HG02970 (cell line): ENCODE data around the gene EIF2D.
"Not testable (repeated sequence)": the region's sequence is repeated elsewhere in the genome, so short reads cannot be mapped to it uniquely, and the experiment has no call there.

ENCODE experiments used
- ATAC-seq: cut with Tn5 transposase; IDR thresholded peaks from one replicate; pipeline ENCODE4 v1.9.1; 2021; ENCODE audit warnings: mild to moderate bottlenecking, moderate library complexity, moderate number of reproducible peaks; ENCODE audit not compliant: unreplicated experiment, low FRiP score

The EIF2D gene

DNA sequence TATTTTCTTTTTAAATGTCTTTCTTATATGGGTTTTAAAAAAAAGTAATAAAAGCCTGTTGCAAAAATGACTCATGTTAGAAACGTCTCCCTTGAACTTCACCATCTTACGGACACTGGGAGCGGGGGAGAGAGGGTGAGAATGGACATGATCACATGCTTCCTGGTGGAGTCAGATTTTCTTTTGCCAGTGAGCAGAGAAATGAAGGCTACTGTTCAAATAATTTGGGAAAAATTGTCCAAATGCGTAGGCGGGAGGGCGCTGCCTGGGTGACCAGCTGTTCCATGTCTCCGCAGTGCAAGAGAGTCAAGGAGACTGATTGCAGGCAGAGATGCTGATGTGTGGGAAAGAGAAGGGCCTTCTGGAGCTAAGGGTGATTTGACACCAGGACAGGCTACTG lies 23.1 kb downstream of the EIF2D start:
- no peak for ATAC-seq

DNA sequence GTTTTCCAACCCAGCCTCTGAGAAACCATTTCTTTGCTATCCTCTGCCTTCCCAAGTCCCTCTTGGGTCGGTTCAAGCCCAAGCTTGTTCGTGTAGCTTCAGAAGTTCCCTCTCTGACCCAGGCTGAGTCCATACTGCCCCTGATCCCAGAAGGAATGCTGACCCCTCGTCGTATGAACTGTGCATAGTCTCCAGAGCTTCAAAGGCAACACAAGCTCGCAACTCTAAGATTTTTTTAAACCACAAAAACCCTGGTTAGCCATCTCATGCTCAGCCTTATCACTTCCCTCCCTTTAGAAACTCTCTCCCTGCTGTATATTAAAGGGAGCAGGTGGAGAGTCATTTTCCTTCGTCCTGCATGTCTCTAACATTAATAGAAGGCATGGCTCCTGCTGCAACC lies 23.8 kb downstream of the EIF2D start:
- no peak for ATAC-seq

DNA sequence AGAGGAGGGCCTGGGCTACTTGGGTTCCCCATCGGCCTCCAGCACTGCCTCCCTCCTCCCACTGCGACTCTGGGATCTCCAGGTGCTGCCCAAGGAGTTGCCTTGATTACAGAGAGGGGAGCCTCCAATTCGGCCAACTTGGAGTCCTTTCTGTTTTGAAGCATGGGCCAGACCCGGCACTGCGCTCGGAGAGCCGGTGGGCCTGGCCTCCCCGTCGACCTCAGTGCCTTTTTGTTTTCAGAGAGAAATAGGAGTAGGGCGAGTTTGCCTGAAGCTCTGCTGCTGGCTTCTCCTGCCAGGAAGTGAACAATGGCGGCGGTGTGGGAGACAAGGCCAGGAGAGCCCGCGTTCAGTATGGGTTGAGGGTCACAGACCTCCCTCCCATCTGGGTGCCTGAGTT lies 24.4 kb downstream of the EIF2D start:
- ATAC-seq, result no peak

DNA sequence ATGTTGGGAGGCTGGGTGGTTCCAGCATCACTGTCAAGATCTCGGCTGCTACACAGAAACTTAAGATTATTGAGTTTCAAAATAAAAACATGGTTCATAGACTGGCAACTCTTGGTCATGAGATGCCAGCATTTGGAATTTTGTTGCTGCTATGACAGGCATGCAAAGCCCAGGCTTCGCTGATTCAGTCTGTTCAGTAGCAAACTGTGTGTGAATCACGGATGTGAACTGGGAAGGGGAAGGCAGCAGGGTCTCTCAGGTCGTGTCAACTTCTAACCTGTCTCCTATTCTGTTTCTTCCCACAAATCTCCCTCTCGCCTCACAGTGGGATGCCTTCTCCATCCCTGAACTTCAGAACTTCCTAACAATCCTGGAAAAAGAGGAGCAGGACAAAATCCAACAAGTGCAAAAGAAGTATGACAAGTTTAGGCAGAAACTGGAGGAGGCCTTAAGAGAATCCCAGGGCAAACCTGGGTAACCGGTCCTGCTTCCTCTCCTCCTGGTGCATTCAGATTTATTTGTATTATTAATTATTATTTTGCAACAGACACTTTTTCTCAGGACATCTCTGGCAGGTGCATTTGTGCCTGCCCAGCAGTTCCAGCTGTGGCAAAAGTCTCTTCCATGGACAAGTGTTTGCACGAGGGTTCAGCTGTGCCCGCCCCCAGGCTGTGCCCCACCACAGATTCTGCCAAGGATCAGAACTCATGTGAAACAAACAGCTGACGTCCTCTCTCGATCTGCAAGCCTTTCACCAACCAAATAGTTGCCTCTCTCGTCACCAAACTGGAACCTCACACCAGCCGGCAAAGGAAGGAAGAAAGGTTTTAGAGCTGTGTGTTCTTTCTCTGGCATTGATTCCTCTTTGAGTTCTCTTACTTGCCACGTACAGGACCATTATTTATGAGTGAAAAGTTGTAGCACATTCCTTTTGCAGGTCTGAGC lies 25.5 kb downstream of the EIF2D start:
- ATAC-seq, result no peak

DNA sequence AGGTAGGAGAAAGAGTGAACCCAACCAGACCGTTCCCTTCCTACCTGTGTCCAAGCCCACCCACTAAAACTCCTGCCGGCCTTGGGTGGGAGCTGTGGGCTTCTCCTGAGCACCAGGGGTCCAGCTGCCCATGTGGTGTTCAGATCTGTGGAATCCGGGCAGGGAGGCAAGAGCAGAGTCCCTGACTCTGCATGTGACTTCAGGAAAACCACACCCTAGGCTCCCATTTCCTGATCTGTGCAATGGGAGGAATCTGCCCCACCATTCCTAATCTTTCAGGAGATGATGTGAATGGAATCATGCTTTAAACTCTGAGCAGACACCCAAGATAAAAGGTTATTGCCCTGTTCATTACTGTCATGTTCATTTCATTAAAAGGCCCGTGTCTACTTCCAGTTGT lies 27.6 kb downstream of the EIF2D start:
- no peak for ATAC-seq

DNA sequence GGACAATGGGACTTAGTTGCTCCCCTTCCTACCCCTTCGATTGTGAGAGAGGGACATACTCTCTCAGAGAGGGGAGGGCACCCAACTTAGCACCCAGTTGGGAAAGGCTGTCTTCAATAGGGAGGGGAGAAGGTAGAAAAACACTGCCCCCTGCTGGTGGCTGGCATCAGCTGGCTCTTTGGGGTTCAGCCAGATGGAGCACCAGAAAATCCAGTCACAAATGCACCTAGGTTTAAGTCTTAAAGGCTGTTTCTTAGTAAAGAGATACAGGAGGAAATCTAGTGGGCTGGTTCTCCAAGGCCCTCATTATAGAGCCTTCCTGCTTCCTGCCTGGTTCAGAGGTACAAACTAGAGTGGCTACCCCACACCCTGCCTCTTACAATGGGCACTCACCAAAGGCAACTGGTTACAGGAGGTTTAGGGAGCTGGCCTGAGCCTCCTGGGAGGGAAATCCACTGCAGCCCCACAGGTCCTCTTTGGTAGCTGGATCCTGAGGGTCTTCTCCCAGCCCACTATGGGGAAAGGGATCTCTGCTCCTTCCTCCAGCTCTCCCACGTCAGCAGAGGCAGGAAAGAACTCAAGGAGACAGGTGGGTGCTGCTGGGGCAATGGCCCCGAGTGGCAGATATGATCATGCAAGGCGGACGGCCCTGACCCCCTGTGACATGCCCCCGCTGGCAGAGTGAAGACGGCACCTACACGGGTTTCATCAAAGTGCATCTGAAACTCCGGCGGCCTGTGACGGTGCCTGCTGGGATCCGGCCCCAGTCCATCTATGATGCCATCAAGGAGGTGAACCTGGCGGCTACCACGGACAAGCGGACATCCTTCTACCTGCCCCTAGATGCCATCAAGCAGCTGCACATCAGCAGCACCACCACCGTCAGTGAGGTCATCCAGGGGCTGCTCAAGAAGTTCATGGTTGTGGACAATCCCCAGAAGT lies 28.3 kb downstream of the EIF2D start:
- no peak for ATAC-seq

DNA sequence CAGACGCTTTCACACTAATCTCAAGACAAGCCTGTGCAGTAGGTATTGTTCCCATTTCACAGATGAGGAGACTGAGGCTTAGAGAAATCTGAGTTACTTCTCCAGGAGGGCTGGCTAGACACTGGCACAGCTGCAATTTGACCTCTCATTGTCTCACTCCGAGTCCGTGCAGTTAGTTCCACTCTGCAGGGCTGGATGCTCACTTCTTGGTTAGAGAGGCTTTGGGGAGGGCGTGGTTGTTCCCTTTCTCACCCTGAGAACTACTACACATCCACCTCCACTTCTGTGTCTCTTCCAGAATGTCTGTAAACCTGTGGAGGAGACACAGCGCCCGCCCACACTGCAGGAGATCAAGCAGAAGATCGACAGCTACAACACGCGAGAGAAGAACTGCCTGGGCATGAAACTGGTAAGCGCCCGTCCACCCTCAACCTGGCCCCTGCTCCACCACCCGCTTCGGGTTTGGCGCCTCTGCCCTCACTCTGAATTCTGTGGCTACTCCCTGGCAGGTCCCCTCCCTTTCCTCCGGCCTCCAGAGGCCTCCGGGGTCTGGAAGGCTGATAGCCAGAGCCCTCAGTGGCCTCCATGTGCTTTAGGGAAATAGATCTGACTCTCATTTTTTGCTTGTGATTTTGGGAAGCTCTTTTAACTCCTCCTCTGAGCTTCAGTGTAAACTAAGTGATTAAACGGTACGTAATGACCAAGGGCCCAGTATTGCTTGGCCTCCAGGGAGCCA lies 29.1 kb downstream of the EIF2D start:
- ATAC-seq, result no peak

DNA sequence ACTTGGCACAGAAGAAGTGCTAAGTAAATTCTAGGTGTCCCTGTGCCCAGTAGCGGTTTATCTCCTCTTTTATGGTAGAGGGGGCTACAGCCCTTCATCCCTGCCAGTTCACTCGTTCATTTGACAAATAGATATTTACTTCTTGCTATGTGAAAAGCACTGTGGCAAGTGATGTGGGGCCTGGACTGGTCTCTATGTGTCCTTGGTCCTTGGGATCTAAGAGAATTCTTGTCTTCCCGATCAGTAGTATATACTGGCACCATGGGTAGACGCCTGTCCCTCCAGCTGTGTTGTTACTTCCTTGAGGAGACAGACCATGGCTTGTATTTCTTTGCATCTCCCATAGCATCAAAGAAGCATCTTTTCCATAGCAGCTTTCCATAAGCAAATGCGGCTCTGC lies 29.7 kb downstream of the EIF2D start:
- no peak for ATAC-seq

DNA sequence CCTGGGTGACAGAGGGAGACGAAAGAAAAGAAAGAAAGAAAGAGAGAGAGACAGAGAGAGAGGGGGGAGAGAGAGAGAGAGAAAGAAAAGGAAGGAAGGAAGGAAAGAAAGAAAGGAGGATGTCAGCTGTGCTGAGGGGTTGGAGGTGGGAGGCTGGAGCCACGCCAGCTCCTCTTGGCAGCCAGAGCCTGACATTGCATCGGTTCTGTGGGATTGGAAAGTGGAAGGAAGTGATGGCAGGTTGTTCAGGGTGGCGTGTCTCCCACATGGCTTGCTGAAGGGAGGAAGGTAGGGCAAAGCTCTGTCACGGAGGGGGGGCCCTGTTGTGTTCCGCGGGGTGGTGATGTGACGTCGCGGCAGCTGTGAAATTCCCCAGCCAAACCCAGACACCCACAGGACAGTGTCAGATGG lies 30.7 kb downstream of the EIF2D start:
- ATAC-seq, result no peak

DNA sequence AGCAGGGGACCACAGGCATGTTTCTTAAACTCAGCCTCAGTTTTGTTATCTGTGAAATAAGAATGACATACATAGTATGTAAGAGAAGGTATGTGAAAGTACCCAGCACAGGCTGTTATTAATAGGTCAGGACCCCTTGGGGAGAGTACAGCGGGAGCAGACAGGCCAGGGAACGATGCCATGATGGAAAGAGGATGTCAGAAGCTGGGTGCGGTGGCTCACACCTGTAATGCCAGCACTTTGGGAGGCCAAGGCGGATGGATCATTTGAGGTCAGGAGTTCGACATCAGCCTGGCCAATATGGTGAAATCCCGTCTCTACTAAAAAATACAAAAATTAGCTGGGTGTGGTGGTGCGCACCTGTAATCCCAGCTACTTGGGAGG lies 31.2 kb downstream of the EIF2D start:
- ATAC-seq, result not testable (repeated sequence)

DNA sequence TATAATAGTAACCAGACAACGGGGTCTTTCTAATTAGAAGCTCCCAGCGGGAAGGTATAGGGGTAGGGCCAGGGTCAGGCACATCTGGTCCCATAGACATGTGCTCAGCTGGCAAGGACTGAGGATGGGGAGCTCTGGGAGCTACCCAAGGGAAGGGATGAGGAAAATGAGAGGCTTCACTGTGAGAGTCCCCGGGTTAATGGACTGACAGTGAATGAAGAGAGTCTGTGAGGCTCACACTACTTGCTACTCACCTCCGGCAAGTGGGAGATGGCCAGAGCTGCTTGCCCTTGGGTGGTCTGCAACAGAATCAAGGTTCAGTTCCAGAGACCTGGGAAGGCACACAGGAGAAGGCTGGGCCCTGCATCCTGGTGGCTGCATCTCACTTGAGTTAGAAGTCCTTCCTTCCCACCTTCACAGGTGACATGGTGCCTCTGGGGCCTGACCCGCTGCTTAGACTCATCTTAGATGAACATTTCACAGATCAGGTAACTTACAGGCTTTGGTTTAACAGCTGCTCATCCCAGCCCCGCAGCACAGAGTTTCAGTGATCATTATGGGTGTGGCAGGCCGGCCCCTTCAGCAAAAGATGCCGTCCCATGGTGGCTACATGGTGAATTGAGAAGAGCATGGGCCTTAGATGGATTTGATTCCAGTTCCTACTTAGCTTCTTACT lies 31.7 kb downstream of the EIF2D start:
- ATAC-seq, result no peak

DNA sequence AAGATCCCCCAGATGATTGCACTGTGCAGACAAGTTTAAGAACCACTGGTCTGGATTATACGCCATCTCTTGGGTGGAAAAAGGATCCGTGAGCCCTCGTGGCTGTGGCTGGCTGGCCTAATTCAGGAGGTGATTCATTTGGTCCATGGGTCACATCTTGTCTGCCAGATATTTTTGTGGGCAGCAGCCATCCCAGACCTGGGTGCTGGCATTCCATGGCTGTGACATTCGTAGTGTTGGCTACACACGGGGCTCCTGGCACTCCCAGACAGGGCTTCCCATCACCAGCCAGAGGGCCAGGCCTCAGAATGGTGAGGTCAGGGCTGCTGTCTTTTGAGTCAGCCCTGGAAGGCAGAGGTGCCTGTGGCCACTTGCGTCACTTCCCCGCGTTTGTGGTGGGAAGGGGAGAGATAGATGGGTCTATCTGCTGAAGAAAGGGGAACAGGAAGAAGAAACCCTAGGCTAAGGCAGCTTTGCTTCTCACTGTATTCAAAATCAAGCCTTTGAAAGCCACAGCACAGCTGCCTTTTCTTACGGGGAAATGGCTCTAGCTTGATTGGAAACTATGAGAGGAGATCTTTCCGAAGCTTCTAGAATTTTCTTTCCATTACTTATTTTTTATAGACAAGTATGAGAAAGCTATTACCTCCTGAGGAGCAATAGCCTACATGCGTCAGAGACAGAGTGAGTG lies 32.4 kb downstream of the EIF2D start:
- peak; percentile 63 for ATAC-seq

DNA sequence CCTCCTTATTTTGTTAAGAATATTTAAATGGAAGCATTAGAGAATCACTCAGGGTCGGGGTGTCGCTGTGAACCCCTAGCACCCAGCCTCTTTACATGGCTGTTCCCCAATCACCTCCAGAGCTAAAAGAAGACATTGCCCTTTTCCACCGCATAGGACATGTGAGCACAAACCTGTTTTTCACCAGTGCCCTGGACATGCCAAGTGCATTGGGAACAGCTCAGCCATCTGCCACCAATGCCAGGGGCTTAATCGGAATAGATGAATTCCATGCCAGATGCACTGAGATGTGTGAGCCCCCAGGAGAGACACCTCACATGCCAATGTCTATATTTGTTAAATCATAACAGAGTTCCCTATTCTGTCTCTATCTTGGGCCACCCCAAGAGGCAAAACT lies 33.3 kb downstream of the EIF2D start:
- no peak for ATAC-seq

DNA sequence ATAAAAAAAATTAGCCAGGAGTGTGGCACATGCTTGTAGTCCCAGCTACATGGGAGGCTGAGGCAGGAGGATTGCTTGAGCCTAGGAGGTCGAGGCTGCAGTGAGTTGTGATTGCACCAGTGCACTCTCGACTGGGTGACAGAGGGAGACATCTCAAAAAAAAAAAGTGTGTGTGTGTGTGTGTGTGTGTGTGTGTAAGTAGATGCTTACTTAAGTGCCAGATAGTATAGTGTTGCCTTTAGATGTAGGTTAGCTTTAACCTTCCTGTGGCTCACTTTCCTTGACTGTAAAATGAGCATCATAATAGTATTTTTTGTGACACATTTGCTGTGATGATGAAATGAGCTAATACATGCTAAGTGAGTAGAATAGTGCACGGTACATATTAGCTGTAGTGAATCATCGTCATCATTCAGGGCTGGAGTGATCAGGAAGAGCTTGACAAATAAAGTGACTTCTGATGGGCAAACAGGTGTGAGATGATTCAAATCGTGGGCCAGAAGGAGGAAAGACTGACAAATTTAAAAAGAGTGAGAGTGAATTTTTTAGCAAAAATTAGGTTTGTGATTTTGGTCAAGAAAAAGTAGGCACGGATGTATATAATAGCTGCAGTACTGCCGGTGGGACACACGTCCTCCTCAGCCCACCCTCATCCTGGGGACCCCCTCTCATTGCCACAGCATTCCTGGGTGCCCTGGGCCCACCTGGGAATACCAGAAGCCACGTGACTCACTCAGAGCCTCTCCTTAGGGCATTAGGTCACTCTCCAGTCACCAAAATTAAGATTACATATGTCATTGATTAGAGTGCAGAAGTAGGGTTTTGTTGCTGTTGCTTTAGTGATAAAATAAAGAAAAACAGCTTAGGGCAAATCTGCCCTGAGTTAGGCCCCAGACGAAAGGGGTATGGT lies 33.9 kb downstream of the EIF2D start:
- ATAC-seq, result no peak

DNA sequence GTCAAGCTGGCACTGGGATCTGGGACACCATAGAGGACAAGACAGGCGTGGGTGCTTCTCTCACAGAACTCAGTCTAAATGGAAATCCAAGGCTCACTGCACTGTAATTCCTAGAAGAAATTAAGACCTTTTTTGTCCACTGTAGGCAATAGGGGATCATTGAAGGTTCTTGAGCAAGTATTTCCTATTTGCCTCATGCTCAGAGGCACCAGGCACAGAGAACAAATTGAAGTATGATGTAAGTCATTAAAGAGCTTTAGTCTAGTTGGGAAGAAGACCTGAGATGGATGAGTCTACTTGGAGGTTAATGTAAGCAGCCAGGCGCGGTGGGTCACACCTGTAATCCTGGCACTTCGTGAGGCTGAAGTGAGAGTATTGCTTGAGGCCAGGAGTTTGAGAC lies 34.6 kb downstream of the EIF2D start:
- ATAC-seq, result no peak

DNA sequence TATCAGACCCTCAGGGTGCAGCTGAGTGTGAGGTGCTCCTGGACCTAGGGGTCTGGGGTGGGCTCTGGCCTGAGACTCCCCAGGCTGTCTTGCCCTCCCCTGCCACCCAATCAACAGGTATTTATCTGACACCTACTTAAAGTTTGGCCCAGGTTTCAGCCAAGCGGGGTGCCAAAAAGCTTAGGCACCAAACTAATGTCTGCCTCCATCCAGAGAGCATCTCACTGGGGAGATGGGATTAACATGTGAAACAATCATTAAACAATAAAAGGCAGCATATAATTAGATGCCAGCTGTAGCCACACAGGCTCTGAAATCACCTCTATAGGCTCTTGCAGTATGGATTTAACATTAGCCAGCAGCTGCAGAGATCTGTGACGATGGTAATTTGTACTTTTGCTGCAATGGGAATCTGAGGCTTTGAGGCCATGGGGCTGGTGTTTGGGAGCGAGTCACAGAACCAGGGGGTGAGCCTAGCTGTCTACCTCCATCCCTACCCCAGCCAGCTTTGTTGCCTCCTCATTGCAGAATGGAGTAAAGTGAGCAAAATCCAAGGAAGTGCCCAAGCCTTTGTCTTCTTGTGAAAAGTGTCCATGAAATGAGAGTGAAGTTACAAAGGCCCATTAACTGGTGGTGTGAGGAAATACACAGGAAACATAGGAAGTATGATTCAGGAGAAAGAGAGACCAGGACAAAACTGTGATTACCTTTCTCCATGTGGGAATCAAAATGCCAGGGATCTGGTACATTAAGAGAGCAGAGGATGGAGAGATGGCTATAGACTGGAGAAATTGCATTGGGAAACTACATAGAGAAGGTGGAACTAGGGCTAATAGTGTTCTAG lies 36.1 kb downstream of the EIF2D start:
- ATAC-seq, result no peak

DNA sequence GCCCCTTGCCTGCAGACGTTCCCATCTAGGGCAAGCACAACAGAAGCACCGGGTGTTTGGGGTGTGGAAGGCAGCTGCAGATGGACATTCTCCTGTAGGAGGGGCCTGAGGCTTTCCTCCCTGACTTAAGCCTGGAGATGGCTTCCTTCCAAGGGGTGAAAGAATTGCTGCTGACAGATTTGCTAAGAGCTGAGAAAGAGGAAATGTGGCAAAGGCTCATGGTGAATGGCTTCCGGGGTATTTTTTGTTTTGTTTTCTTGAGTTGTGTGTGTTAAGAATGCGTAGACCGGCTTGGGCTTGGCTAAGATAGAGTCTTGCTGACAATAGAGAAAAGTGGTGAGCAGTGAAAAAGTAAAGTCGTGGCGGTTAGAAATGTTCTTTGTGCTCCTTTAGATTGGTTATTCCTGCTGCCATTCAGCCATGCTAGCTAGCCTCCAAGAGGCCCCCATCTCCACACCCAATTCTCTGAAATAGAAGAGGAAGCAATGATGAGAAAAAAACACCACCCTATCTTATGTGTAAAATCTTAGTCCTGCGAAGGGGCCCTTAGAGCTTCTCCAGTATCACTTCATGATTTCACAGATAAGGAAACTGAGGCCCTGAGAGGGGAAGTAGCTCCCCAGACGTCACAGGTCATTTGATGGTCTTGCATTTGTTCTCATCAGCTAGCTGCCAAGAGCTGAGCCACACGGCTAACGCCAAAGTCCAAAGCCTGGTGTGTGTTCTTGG lies 36.9 kb downstream of the EIF2D start:
- ATAC-seq, result no peak
